ENCODE measurements around the gene SLC16A11.

DNA sequence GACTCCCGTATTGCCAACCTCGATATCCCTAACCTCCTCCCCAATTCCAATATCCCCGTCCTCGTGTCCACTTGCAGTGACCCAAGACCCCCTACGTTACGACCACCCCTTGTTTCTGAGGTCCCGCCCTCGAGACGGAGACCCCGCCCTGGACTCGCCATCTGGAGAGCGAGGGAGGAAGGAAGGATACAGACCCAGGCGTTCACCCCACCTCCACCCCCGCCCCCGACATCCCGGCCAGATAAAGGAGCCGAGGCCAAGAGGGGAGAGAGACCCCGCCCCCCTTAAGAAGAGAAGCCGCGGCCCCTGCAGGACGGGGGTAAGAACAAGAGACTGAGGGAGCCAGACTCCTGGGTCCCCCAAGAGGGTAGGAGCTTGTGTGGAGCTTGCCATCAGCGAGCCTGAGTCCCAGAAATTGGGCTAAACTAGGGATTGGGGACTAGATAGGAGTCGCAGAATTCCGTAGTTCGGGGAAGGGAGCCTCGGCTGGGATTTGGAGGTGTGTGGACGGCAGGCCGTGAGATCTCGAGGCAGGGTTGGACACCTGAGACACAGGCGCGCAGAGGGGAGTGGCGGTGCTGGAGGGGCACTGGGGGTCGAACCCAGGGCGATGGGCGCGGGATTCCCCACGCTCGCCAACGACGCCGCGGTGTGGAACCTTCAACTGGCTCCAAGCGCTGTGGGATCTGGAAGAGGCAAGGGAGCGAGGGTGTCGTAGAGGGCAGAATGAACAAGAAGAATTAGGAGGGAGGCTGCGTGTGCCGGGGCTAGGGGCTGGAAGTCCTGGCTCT is 20.9 kb downstream of the SLC16A11 start, which contains the start of gene BCL6B:
- TF ChIP-seq POLR2A (IDR thresholded peaks at IDR 0.05; ENCODE audit: low read depth, low read length) (no peak), POLR2AphosphoS5 (IDR thresholded peaks at IDR 0.05; ENCODE audit: low read depth, low read length) (no peak)
